K562 (cell line): ENCODE measurements around the gene DST. TPM values are rescaled to one million over a fixed set of nuclear protein-coding genes. Genes with fewer than 3 reads are reported as not detected.
A peak's percentile ranks its signal among the peaks of the same experiment; 100 is the strongest.

Experiments used
- CREBBP ChIP-seq: IDR thresholded peaks from one replicate; pipeline ENCODE4 v1.6.1; 2012; ENCODE audit warnings: low read depth, mild to moderate bottlenecking, control low read depth, inconsistent platforms, low read length
- PRMT5 ChIP-seq: sonication (generic); formaldehyde crosslinking; IDR thresholded peaks from 2 replicates; pipeline ENCODE4 v1.5.0; 2020; ENCODE audit warnings: missing genetic modification reagents
- ZBTB26 ChIP-seq: fragments of 450-650 bp; formaldehyde crosslinking; IDR thresholded peaks from 2 replicates; pipeline ENCODE4 v1.4.0; 2022; ENCODE audit warnings: missing genetic modification characterization
- polyA plus RNA-seq, 8 experiments: library from polyadenylated mRNA; depleted of rRNA in 4 of 8; stranded (reverse) in 5 of 8; unstranded in 3 of 8; fragments of >200 nt; fragmentation: Nextera tagmentation in 2 of 8; fragmentation: Illumina TruSeq in 1 of 8; extraction: Ambion mirVana in 2 of 8; extraction: Trizol in 1 of 8; gene quantifications; 2 replicates each; pipeline versions ENCODE4 v1.2.1 to v1.2.3, GENCODE V29; 2011 to 2014; ENCODE audit warnings: inconsistent platforms in 1 of 8, missing spikeins in 1 of 8
- total RNA-seq, 7 experiments: library from RNA; depleted of rRNA in 6 of 7; stranded (reverse); fragments of >200 nt in 6 of 7; fragmentation: Illumina TruSeq in 2 of 7; extraction: Trizol in 2 of 7; gene quantifications; 2 replicates each; pipeline versions ENCODE4 v1.2.1 to v1.2.3, GENCODE V29; 2011 to 2021; ENCODE audit warnings: low replicate concordance in 1 of 7
- TF ChIP-seq, protein P1 (sequence below): fragments of 450-650 bp; IDR thresholded peaks from 2 replicates; pipeline ENCODE4 v1.7.1; 2018; ENCODE audit warnings: mild to moderate bottlenecking, low read depth; ENCODE audit not compliant: partially characterized antibody
- TF ChIP-seq, protein P2 (sequence below): sonication (generic); formaldehyde crosslinking; IDR thresholded peaks from 2 replicates; pipeline ENCODE4 v1.8.0; 2023; ENCODE audit warnings: mild to moderate bottlenecking, missing genetic modification reagents

Gene DST
- total and polyA plus RNA-seq, 9 of the 15 experiments (the other 6 are each of a cell fraction or from before 2014, with no cell fraction given): 5.2 to 21.9 (median 13.3) TPM

GRCh38 chr6:56542364-56543331, 100.0 kb downstream of the DST start (continued):
- no peak for TF ChIP-seq ZBTB26 (CRISPR knock-in tag)
- no peak for TF ChIP-seq PRMT5 (CRISPR knock-in tag)
- TF ChIP-seq, protein P1, sequence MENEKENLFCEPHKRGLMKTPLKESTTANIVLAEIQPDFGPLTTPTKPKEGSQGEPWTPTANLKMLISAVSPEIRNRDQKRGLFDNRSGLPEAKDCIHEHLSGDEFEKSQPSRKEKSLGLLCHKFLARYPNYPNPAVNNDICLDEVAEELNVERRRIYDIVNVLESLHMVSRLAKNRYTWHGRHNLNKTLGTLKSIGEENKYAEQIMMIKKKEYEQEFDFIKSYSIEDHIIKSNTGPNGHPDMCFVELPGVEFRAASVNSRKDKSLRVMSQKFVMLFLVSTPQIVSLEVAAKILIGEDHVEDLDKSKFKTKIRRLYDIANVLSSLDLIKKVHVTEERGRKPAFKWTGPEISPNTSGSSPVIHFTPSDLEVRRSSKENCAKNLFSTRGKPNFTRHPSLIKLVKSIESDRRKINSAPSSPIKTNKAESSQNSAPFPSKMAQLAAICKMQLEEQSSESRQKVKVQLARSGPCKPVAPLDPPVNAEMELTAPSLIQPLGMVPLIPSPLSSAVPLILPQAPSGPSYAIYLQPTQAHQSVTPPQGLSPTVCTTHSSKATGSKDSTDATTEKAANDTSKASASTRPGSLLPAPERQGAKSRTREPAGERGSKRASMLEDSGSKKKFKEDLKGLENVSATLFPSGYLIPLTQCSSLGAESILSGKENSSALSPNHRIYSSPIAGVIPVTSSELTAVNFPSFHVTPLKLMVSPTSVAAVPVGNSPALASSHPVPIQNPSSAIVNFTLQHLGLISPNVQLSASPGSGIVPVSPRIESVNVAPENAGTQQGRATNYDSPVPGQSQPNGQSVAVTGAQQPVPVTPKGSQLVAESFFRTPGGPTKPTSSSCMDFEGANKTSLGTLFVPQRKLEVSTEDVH: no peak
- TF ChIP-seq, protein P2, sequence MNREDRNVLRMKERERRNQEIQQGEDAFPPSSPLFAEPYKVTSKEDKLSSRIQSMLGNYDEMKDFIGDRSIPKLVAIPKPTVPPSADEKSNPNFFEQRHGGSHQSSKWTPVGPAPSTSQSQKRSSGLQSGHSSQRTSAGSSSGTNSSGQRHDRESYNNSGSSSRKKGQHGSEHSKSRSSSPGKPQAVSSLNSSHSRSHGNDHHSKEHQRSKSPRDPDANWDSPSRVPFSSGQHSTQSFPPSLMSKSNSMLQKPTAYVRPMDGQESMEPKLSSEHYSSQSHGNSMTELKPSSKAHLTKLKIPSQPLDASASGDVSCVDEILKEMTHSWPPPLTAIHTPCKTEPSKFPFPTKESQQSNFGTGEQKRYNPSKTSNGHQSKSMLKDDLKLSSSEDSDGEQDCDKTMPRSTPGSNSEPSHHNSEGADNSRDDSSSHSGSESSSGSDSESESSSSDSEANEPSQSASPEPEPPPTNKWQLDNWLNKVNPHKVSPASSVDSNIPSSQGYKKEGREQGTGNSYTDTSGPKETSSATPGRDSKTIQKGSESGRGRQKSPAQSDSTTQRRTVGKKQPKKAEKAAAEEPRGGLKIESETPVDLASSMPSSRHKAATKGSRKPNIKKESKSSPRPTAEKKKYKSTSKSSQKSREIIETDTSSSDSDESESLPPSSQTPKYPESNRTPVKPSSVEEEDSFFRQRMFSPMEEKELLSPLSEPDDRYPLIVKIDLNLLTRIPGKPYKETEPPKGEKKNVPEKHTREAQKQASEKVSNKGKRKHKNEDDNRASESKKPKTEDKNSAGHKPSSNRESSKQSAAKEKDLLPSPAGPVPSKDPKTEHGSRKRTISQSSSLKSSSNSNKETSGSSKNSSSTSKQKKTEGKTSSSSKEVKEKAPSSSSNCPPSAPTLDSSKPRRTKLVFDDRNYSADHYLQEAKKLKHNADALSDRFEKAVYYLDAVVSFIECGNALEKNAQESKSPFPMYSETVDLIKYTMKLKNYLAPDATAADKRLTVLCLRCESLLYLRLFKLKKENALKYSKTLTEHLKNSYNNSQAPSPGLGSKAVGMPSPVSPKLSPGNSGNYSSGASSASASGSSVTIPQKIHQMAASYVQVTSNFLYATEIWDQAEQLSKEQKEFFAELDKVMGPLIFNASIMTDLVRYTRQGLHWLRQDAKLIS: peak; percentile 90; the same call in 1 of the 2 replicates
- no peak for TF ChIP-seq CREBBP
